GM18519 (cell line): ENCODE measurements around the gene SYNE2.

Experiments used
- ATAC-seq: cut with Tn5 transposase; IDR thresholded peaks from one replicate; pipeline ENCODE4 v1.9.1; 2021; ENCODE audit warnings: mild to moderate bottlenecking, moderate library complexity; ENCODE audit not compliant: unreplicated experiment, low FRiP score

Gene SYNE2

DNA sequence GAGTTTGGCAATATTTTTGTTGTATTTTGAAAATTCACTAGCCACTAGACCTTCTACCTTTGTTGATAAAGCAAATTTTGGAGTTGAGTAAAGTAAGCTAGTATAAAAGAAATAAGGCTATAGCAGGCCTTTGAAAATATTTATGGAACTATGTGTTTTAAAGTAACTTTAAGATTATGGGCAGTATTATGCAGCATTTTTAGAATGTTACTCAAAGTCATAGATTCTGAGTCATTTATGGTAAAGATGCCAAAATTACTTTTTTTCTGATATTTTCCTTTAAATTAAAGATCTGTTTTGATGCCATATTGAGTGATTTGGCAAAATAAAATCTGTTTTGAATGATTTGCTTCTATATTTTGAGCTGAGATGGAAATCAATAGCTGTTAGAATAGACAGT is 57.2 kb downstream of the SYNE2 start:
- no peak for ATAC-seq

DNA sequence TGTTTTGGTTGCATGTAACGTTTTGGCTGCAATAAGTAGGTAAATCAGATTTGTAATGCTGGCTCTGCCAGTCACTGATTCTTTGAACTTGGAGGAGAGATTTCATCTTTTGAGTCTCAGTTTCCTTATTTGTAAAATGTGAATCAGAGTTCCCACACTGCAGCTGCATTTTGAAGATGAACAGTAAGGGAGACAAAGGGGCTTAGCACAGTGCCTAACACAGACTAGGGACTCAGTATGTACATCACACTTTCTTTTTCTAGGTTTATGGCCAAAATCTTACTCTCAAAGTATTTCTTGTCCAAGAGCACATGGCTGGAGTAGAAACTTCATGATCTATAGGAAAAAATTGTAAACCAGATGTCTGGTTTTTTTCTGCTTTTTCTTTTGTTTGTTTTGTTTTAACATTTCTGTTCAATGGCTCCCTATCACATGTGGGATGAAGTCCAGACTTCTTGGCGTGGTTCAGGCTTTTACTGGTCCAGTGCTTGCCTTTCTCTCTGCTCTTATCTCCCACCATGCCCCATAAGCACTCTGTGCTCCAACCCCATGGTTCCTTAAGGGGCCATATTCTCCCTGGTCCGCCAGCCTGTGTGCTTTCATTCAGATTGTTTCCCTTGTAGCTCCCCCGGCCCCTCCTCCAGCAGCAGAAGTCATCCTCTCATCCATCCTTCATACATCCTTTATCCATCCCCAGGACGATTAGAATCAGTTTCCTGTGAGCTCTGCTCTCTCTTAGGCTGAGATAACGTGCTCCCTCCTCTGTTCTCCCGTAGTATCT is 58.0 kb downstream of the SYNE2 start:
- ATAC-seq, result no peak

DNA sequence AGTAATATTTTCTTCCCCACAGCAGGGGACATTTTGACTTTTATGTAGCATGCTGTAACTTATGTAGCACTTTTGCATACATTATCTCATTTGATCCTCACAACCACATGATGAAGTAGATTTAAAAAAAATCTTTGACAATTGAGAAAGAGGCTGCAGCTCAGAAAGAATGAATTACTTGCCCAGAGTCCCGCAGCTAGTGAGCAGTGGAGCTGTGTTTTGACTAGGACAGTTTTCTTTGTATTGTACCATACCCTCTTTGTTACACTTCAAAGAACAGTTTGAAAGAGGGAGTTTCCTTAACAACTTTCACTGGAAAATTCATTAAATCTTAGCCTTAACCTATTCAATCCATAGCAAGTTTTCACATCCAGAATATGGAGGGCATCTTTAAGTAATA is 58.6 kb downstream of the SYNE2 start:
- no peak for ATAC-seq

DNA sequence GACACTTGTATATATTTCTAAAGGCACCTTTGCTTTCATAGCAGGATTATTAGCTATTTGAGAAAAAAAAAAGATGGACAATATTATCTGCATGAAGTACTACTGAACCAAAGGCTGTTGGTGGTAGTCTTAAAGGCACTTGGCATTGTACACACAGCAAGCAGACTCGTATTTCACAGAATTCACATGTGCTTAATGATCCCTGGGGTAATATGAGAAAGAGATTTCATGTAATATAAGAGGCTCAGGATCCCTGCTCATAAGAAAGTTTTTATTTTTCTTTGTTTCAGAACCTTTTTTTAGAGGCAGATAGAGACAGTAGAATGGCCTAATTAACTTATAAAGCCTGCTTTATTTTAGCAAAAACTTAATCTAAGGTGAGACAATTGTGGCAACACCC is 59.5 kb downstream of the SYNE2 start:
- ATAC-seq, result no peak

GRCh38 chr14:63918411-63918810 is 65.6 kb downstream of the SYNE2 start:
- no peak for ATAC-seq

DNA sequence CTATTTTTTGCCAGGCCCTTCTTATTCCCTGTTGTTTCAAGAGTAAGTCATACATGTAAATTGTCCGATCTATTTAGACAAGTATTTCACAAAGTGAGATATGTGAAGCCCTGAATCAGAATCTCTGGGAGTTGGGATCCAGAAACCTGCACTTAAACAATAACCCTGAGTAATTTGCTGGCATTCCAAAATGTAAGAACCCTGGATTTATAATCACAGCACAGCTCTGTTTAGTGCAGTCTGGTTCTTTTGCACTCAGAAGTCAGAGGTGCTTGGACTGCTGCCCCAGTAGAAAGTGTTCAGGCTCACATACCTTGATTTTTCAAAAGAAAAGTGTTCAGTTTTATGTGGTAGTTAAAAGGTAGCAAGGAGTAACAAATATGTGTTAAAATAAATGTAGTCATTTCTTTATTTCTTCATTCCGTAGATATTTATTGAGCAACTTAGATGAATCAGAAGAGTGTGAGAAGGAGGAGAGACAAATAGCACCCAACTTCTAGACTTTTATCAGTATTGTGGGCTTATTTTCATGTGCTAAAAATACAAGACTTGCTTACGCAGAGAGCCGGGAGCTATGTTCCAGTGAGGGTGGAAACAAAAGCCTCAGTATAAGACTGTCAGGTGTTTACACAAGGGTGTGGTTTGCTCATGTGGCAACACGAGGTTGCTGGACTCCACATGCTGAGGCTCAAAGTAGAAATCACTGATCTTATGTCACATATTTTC is 70.1 kb downstream of the SYNE2 start:
- ATAC-seq, result no peak

GRCh38 chr14:63923422-63923752 is 70.6 kb downstream of the SYNE2 start:
- no peak for ATAC-seq

DNA sequence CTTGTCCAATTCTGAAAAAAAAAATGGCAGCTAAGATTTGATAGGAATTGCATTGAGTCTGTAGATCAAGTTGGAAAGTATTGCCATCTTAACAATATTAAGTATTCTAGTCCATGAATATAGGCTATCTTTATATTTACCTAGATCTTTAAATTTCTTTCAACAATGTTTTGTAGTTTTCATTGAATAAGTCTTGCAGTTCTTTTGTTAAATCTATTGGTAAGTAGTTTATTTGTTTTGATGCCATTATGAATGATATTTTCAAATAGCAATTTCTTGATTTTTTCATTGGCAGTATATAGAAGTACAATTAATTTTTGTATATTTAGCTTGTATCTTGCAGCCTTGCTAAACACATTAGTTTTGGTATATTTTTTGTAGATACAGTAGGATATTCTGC is 71.6 kb downstream of the SYNE2 start:
- ATAC-seq, result no peak

GRCh38 chr14:63926641-63927040 is 73.8 kb downstream of the SYNE2 start:
- no peak for ATAC-seq

GRCh38 chr14:63928744-63929174 is 76.0 kb downstream of the SYNE2 start:
- no peak for ATAC-seq

DNA sequence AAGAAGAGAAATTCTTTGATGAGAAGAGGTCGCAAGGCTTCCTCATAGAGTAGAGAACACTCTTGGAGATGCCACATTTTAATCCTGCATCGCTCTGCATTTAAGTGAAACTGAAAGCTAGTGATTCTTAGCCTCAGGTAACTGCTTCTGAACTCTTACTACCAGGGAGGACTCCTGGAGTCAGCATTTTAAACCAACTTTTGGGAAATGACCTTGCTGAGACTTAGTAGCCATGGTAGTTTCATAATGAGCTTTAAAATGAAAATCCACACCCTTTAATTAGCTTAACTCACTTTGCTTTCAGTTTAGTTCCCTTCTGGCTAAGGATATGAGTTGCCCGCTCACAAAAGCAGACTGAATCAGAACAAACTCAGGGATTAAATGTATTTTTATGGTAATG is 80.3 kb downstream of the SYNE2 start:
- no peak for ATAC-seq

DNA sequence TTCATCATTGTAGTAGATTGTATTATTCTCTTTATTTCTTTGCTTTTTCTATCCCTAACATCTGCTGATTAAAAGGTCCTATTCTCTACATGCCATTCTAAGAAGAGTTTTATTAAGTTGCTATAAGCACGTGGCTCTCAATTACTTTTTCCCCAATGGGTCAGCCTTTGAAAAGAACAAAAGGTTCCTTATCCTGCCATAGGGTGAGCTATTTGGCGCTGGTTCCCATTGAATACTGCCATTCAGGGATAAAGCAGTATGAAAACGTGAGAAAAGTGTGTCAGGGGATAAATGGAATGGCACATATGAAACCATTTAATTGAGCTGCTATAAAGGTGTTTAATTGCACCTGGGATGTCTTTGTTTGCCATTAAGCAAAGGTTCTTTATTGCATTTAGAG is 80.9 kb downstream of the SYNE2 start:
- ATAC-seq, result no peak

DNA sequence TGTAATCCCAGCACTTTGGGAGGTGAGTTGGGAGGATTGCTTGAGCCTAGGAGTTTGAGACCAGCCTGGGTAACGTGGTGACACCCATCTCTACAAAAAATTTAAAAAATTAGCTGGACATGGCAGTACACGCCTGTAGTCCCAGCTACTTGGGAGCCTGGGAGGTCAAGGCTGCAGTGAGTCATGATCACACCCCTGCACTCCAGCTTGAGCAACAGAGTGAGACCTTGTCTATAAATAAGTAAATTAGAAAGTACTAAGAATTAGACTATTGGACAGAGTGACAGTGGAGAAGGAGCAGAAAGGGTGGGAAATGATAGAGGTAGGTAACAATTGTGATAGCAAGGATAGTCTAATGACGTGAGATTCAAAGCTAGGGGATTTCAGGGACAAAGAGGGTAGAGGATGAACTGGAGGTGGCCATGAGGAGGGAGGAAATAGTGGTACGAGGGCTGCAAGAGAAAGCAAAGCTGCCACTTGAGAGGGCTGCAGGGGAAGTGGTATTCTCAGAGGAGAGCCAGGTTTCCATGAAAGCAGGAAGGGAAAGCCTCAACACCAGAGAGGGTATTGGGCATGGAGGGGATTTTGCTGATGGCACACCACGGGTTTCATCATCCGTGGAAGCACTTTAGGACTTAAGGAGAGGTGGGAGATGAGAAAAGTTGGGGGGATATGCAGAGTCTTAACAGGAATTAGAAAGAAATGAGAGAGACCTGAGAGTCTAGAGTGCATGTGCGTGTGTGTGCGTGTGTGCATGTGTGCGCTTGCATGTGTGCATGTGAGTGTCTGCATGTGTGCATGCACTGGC is 85.6 kb downstream of the SYNE2 start:
- peak; percentile 38 for ATAC-seq

DNA sequence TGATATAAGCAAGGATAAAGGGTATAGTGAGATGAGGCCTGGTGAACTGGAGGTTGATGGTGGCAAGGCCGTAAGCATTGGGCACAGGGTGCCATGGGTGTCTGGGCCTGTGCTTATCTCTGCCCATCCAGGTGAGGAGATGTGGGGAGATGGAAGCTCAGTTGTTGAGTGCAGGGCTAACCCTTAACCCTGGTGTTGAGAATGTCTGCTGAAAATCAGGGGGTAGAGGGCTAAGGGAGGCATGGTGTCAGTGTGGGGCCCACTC is 86.1 kb downstream of the SYNE2 start:
- no peak for ATAC-seq

- ATAC-seq, result no peak
Measured at GRCh38 chr14:63940387-63940786, 87.6 kb downstream of the SYNE2 start.

DNA sequence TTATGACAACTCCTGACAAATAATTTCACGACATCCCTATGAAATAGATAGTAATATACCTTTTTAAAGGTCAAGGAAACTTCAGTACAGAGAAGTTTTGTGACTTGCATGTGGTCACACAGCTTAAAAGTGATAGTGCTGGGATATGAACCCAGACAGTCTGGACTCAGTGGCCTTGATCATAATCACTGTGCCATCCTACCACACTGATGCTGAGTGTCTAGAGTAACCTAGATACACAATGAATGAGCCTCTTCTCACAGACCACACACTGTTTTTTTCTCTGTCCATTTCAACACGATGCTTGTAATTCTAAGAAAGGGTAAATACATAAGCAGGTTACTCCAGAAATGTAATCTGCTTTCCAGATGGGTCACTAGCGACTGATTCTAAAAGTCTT is 88.2 kb downstream of the SYNE2 start:
- no peak for ATAC-seq

DNA sequence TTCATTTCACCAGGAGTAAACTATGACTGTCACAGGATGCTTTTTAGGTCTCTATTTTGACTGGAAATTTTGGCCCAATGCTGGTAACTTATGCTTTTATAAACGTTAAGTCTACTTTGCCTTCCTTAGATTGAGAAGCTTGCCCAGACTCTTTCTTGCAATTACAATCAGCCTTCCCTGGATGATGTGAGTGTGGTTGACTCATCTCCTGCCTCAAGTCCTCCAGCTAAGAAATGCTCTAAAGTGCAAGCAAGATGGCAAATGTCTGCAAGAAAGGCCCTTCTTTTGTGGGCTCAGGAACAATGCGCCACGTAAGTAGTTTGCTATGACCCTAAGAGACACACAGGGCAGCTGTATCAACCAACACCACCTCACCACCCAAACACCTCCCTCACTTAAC is 96.9 kb downstream of the SYNE2 start:
- ATAC-seq, result no peak

DNA sequence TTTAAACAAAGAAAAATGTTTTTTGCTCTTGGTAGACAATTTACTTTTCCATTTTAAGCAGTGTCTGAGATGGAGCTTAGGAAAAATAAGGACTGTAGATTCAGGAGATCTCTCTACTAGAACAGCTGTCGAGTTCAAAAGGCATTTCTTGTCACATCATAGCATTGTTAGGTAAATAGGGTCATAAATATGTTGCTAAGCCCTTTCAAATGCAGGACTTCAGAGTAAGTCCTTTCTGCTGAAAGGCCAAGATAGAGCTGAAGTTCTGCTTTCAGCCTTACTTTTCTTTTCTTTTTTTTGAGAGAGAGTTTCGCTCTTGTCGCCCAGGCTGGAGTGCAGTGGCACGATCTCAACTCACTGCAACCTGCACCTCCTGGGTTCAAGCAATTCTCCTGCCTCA is 98.2 kb downstream of the SYNE2 start:
- no peak for ATAC-seq

DNA sequence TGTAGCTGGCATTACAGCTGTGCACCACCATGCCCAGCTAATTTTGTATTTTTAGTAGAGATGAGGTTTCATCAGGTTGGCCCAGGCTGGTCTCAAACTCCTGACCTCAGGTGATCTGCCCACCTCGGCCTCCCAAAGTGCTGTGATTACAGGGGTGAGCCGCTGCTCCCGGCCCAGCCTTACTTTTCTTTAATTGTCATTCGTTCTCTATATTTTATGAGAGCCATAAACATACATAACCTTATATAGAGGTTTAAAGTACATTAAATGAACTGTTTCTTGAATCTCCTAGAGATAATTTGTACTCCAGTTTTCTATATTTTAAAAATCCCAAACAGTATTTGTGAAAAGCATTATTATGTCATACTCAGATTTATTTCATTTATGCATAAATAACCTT is 98.6 kb downstream of the SYNE2 start:
- ATAC-seq, result no peak

GRCh38 chr14:63952053-63952932 is 99.5 kb downstream of the SYNE2 start:
- no peak for ATAC-seq

DNA sequence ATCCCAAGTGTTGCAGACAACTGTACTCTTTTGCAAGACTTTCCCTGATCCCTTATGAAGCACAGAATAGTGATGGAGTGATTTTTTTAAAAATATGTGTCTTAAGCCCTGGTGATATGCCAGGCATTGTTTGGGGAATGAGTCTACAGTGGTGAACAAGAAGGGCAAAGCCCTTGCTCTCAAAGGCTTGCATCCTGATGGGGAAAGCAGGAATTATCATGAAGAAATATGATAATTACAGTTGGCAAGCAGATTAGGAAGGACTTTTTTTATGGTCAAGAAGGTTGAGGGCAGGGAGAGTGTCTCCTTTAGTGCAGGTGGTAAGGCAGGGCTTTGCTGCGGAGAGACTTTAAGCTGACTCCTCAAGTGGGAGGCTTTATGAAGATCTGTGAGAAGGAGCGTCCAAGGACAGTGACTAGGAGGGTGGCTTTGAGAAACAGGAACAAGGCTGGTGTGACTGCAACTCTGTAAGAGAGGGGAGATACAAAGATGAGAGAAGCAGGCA is 100.2 kb downstream of the SYNE2 start:
- no peak for ATAC-seq
